GM19324 (cell line): Measurements from ENCODE around the gene NFATC1.

Experiments used
- ATAC-seq: cut with Tn5 transposase; IDR thresholded peaks from one replicate; pipeline ENCODE4 v1.9.1; 2021; ENCODE audit warnings: mild to moderate bottlenecking, moderate library complexity; ENCODE audit not compliant: unreplicated experiment, low FRiP score

Gene NFATC1

DNA sequence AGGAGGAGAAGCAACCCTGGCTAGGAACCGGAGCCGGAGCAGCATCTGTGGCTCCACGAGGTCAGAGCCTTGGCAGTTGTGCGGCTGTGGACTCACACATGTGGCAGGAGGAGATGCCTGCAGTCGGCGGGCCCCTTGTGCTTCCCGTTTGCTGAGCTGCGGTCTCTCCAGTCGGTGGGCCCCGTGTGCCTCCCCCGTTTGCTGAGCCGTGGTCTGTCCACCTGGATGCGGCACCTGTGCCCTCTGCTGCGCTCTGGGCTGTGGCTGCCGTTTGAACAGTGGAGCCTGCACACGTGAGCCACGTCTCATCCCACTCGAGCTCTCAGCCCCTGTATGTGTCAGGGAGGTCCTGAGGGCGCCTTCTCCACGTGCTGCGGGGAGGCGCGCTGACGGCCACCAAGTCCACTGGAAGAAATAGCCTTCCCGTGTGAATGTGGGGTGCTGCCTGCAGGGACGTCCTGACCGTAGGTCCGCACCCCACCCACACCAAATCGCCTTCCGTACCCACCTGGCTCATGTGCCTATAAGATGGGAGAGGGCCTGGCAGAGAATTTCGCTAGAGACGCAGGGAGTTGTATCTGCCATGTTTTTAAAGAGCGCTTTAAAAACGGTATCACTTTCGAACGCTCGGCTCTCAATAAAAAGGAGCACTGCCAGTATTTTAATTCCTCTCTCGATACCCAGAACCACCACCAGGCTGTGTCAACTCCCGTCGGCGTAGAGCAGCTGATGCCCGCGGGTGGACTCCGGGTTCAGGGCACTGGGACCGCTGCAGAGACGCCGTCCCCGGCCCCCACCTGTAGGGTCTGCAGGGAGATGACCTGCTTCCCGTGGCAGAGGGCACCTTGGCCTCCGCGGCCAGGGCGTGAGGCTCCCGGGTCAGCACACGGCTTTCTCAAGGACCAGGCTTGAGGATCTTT is 117.0 kb downstream of the NFATC1 start:
- ATAC-seq, result no peak

DNA sequence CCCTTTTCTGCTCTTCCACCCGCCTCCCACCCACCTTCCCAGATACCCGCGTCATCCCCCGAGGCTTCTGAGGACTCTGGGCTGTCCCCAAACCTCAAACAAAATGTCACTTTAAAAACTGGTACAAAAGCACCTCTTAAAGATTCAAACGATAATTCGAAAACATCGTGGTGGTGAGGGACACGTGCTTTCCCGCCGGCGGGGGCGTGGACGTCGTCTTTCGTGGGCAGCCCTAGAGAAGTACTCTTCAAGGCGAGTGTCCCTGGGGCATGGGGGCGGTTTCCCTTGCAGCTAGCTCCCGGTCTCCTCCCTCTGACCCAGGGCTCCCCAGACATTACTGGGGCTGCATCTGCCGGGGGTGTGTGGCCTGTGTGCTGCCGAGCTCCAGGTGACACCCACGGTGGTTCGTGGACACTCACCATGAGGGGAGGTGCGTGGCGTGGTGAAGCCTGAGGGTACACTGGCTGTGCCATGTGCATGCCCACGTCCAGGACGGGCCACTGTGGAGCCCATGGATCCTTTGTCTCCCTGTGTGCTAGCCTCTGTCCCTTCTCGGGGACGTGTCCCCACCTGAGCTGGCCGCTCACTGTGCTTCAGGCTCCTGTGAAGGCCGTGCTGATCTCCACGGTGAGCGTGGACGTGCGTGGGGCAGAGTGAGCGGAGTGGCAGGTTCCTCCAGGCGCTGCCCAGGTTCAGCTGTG is 117.8 kb downstream of the NFATC1 start:
- ATAC-seq, result no peak

DNA sequence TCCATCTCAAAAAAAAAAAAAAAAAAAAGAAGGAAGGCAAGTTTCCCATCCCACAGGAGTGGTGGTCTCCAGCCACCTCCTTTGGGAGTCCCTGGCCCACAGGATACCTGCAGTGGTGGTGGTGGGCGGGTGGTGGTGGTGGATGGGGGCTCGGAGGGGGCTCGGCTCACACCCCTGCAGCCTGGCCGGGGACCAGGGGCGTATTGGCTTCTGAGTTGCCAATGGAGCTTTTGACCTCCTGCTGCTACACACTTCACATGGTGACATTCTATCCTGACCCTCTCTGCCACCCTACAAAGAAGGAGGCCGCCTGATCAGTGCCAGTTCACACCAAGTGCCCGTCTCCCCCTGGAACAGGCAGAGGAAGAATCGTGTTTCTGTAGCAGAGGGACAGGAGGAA is 119.6 kb downstream of the NFATC1 start:
- ATAC-seq, result no peak

DNA sequence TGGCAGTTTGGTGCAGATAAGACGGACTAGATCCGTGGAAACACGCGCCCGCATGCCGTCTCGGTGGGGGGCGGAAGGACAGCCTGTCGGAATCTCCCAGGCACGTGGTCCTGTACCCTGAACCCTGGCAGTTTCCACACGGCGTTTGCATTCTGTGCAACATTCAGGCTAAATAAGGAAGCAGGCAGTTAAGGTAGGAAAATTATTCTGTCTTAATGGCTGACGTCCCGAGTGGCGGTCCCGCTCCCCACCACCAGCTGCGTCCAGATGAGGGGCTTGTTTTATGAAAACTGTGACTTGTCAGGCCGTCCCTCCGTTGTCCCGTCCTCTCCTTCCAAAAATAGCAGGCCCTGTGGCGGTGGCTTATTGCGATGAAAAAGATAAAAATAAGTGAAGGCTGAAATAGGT is 120.2 kb downstream of the NFATC1 start:
- no peak for ATAC-seq

DNA sequence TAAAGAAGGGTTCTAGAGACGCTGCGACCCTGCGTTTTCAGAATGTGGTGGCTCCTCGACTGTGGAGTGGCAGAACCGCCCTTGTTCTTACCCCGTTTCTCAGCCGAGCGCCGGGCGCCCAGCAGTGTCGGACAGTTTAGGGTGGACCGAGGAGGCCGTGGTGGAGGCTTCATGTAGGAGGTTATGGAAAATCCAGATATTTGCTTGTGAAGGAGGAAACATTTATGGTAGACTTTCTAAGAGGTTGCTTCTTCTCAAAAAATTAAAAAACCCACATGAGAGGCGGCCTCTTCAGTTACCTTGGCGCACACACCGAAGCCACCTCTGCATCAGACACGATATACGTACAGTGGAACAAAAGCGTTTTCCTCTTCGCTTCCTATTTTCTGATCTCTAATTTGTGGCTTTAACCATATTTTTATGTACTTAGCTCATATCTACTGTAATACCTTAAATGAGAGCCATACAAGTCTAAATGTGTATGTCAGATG is 120.8 kb downstream of the NFATC1 start:
- ATAC-seq, result no peak

DNA sequence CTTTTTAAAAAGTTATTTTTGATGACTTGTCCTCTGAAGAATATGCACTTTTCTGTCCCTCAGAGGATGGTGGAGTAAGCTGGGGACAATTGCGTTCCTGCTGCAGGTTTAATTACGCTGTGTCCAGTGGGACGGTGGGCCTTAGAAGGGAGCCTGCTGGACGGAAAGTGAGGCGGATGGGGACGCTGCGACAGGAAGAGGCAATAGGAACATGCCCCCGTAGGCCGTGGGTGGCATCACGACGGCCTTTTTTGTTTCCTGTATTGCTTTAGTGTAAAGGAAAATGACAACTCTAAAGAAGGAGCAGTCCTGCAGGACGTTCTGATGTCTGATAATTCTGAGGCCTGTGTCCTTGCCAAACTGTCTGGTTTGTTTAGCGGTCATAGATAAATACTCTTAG is 121.6 kb downstream of the NFATC1 start:
- ATAC-seq, result no peak

DNA sequence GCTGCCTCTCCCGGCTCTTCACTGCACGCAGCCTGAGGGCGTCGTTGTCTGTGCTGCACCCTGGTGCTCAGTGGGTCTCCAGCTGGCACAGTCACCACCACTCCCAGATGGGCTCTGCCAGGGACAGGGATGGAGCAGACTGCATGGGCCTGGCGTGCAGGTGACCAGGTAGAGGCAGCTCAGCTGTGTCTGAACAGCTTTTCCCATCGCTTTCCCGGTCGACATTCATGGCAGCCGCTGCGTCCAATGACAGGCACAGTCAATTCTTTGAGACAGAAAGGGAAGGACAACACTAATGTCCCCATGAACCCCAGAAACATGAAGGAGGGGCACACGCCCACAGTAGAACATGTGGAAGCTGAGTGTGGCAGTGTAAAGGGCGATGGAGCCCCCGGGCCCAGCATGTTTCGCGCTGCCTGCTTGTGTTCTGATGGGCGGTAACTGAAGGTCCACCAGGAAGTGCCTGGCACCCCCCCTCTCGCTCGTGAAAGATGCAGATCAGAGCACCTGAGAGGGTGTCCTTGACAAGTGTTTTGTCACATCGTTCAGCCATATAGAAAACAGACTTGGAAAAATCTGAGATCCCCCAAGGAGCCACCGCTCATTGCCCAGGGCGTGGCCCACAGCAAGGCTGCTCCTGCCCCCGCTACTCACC is 122.4 kb downstream of the NFATC1 start:
- no peak for ATAC-seq

DNA sequence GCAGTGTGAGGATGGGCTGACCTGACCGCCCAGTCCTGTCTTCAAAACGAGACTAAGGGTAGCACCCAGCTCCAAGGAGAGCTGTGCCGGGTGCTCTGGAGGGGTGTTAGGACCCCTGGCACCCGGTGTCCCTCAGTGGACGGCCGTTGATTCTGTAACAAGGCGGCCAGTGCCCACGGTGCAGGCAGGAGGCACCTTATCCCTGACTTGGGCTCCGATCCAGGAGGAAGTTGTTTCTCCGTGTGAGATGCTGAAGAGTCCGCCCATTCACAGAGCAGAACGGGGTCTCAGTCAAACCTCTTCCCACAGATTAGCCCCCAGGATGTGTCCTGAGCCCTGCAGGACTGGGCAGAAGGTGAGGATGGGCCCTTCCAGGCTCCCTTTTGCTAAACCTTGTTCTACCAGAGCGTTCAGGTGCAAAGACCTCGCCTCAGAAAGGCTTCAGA is 123.0 kb downstream of the NFATC1 start:
- no peak for ATAC-seq

DNA sequence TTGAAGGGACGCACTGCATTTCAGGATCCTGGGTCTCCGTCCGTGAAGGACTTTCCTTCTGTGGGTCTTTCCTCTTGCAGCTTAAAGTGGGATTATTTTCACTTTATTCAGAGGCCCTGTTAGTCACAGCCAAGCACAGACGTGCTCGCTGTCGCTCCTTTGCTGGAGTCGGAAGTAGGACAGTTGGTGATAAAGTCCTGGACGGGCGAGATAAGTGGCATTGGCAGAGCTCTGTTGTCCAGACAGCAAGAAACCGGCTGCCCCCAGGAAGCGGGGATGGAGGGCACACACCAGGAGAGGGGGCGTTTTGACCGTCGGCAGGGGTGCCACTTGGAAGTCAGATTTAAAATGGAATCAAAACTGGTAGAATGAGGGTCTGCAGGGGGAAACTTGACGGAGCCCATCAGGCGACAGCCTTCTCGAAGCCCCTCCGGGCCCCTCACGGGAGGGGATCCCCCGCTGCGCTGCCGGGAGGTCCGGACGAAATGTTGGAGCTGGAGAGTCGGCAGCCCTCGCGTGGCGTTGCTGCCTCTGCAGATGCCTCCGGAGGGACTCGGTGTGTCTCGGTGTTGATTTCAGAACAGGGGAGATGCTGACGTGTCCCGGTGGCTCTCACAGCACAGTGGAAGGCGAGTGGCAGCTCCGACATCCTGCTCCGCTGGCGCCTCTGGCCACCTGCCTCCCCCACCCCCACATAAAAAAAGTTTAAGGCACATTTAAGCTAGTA is 124.2 kb downstream of the NFATC1 start:
- ATAC-seq, result no peak

DNA sequence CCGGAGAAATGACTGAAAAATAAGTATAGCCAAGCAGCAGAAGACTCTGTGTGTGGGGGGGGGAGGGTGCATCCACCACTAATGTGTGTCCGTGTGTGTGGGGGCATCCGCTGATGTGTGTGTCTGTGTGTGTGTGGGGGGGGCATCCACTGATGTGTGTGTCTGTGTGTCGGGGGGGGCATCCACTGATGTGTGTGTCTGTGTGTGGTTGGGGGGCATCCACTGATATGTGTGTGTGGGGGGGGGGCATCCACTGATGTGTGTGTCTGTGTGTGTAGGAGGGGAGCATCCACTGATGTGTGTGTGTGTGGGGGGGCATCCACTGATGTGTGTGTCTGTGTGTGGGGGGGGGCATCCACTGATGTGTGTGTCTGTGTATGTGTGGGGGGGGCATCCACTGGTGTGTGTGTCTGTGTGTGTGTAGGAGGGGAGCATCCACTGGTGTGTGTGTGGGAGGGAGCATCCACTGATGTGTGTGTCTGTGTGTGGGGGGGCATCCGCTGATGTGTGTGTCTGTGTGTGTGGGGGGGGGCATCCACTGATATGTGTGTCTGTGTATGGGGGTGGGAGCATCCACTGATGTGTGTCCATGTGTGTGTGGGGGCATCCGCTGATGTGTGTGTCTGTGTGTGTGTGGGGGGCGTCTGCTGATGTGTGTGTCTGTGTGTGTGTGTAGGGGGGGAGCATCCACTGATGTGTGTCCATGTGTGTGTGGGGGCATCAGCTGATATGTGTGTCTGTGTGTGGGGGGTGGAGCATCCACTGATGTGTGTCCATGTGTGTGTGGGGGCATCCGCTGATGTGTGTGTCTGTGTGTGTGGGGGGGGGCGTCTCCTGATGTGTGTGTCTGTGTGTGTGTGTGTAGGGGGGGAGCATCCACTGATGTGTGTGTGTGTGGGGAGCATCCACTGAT is 125.0 kb downstream of the NFATC1 start:
- ATAC-seq, result no peak

DNA sequence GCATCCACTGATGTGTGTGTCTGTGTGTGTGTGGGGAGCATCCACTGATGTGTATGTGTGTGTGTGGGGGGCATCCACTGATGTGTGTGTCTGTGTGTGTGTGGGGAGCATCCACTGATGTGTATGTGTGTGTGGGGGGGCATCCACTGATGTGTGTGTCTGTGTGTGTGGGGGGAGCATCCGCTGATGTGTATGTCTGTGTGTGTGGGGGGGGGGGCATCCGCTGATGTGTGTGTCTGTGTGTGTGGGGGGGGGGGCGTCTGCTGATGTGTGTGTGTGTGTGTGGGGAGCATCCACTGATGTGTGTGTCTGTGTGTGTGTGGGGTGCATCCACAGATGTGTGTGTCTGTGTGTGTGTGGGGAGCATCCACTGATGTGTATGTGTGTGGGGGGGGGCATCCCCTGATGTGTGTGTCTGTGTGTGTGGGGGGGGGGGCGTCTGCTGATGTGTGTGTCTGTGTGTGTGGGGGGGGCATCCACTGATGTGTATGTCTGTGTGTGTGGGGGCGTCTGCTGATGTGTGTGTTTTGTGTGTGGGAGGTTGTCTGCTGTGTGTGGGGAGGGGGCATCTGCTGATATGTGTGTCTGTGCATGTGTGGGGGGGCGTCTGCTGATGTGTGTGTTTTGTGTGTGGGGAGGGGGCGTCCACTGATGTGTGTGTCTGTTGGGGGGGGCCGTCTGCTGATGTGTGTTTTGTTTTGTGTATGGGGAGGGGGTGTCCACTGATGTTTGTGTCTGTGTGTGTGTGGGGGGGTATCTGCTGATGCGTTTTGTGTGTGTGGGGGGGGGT is 125.9 kb downstream of the NFATC1 start:
- ATAC-seq, result no peak

DNA sequence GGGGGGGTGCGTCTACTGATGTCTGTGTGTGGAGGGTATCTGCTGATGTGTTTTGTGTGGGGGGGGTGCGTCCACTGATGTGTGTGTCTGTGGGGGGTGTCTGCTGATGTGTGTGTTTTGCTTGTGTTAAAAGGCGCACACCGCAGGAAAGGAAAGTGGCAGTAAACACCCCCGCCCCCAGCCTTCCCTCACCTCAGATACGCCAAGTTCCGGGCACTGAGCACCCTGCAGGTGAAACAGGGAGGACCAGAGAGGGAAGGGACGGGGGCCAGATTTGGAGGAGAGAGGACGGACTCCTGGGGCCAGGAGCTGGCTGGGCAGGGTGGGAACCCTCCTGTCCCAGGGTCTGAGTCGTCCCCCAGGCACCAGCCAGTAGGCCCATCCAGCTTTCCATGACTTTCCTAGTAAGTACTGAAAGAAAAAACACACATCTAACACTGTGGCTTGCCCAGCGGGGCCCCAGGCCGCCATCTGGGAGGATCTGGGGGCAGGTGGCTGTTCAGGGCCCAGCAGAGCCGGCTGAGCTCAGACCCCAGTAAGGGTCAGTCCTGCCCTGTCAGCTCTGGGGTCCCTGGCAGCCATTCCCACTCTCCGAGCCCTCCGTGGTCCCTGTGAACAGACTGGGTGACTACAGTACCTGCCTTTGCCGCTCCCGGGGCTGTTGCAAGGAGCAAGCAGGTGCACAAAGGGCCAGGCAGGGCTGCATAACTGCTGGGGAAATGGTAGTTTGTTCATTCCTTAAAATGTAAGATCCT is 126.9 kb downstream of the NFATC1 start:
- ATAC-seq, result no peak

DNA sequence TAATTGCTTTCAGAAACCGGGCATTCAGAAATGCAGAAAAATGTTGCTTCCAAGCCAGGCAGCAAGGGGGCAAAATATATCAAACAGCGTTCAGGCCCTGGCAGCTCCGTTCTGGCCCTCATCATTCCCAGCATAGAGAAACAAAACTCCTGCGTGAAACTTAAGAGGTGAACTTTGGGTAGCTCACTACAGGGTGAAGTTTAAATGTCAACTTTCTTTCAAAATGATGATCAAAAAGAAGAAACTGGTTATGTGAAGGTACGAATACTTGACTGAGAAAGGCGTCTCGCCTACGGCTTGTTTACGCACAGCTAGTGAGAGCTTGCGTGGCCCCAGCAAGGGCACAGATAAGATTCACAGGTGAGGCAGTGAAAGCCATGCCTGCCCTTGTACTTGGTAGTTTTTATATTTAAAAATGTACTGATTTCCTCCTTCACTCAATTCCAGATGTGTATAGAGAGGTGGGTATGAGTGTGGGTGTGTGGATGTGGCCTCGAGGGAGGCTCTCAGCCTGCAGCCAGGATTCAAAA is 127.5 kb downstream of the NFATC1 start:
- ATAC-seq, result peak; percentile 33

DNA sequence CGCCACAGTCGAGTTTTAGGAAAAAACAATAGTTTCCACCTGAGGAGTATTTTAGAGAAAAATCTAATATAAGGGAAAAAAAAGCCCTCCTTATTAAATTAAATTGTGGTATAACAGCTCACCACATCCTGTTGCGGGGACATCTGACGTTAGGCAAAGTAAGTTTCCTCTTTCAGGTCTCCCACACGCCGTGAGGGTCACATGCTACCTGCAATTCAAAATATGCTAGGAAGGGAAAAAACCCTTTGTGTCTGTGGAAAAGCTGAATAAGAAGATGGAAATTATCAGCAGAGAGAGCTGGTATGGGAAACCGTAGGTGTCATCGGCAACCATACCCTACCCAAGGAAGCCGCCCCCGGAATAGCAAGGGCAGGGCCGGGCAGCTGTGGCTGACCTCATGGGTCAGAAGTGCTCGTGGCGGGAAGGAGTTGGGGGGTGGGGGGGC is 128.0 kb downstream of the NFATC1 start:
- peak; percentile 66 for ATAC-seq

DNA sequence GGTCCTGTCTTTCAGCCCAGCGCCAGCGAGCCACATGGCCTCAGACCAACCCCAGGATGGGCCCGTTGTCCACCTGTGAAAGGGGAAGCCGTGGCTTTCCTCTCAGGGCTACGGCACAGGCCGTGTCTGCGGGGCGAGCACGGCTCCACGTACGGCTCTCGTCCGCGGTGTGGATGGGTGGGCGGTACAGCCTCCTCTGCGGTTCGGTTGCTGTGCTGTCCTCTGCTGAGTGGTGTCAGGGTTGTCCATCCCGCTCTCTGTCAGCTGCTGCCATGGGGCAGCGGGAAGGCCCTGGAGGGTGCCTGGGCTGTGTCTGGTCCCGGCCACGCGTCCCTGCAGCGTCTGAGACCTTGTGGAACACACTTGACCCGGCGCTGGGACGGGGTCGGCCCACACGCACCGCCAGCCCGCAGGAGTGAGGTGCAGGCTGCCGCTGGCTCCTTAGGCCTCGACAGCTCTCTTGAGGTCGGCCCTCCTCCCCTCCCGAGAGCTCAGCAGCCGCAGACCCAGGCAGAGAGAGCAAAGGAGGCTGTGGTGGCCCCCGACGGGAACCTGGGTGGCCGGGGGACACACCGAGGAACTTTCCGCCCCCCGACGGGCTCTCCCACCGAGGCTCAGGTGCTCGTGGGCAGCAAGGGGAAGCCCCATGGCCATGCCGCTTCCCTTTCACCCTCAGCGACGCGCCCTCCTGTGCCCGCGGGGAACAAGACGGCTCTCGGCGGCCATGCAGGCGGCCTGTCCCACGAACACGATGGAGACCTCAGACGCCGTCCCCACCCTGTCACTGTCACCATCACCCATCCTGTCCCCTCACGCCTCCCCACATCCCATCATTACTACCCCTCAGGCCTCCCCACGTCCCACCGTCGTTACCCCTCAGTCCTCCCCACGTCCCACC is 128.7 kb downstream of the NFATC1 start:
- peak; percentile 30 for ATAC-seq
